Gastroesophageal sphincter (tissue), 4 donors: ENCODE data around the gene ERO1B. TPM values are rescaled to one million over a fixed set of nuclear protein-coding genes. Genes with fewer than 3 reads are reported as not detected.

Source experiments
- ATAC-seq: fragments of 150-250 bp; one replicate; pipeline ENCODE4 v1.9.1; 2016; ENCODE audit warnings: mild to moderate bottlenecking, moderate library complexity
- H3K27ac ChIP-seq, 4 donors: fragments of 200-600 bp; sonication (generic) in 3 of 4; 1 replicate in 3 of 4; 2 replicates in 1 of 4; pipeline ENCODE4 v1.5.1; 2016 to 2019
- H3K27me3 ChIP-seq: fragments of 200-600 bp; sonication (generic); one replicate; pipeline ENCODE4 v1.5.1; 2019
- H3K36me3 ChIP-seq, 2 donors: fragments of 200-600 bp; sonication (generic); one replicate each; pipeline ENCODE4 v1.5.1; 2019; ENCODE audit warnings: control low read depth in 1 of 2
- H3K4me1 ChIP-seq, 3 donors: fragments of 200-600 bp; sonication (generic); 1 replicate in 2 of 3; 2 replicates in 1 of 3; pipeline ENCODE4 v1.5.1; 2016 to 2019; ENCODE audit warnings: control low read depth in 2 of 3
- H3K4me3 ChIP-seq, 2 donors: fragments of 200-600 bp; sonication (generic); one replicate each; pipeline ENCODE4 v1.5.1; 2019; ENCODE audit warnings: mild to moderate bottlenecking in 1 of 2, moderate library complexity in 1 of 2
- H3K9me3 ChIP-seq, 3 donors: fragments of 200-600 bp; sonication (generic); one replicate each; pipeline ENCODE4 v1.5.1; 2017 to 2019; ENCODE audit warnings: control low read depth in 2 of 3
- CTCF ChIP-seq, 4 experiments: fragments of 200-600 bp in 2 of 4; fragments of 450-650 bp in 2 of 4; sonication (generic) in 1 of 4; IDR thresholded peaks; one replicate each; pipeline ENCODE4 v1.5.1; 2017 to 2019; ENCODE audit warnings: antibody characterized with exemption in 4 of 4, mild to moderate bottlenecking in 2 of 4, moderate library complexity in 2 of 4
- EP300 ChIP-seq: sonication (generic); formaldehyde crosslinking; IDR thresholded peaks from one replicate; pipeline ENCODE4 v1.6.1; 2017; ENCODE audit warnings: antibody characterized with exemption, mild to moderate bottlenecking
- POLR2A ChIP-seq, 2 donors: fragments of 450-650 bp; IDR thresholded peaks; one replicate each; pipeline ENCODE4 v1.6.1; 2017; ENCODE audit warnings: antibody characterized with exemption in 2 of 2, mild to moderate bottlenecking in 2 of 2, moderate library complexity in 1 of 2
- POLR2AphosphoS5 ChIP-seq: sonication (generic); formaldehyde crosslinking; IDR thresholded peaks from one replicate; pipeline ENCODE4 v1.6.1; 2017; ENCODE audit warnings: antibody characterized with exemption
- WGBS, 2 donors: methylation state at CpG; one replicate each; pipeline ENCODE4 v1.1.5; 2018; ENCODE audit warnings: low coverage in 1 of 2; 5-methylcytosine and 5-hydroxymethylcytosine counted together
- total RNA-seq, 4 donors: library from RNA; depleted of rRNA; stranded (reverse); fragments of >200 nt; gene quantifications; one replicate each; pipeline ENCODE4 v1.1.0, GENCODE V29; 2016

The ERO1B gene
- total RNA-seq, 4 donors from 2014 or later: 7.3 to 13.5 (median 9.3) TPM

GRCh38 chr1:236258114-236258622 is 23.6 kb downstream of the ERO1B start:
- Histone ChIP-seq H3K27ac (no peak overlapping the region), H3K36me3 (peaks cover 0 to 32% of the 10 kb centered on the region in 2 donors), H3K27me3 (no peaks in the 10 kb centered on the region), H3K4me1 (no peaks in the 10 kb centered on the region), H3K9me3 (peaks cover 0 to 52% (median 0%) of the 10 kb centered on the region in 3 donors), H3K4me3 (no peak overlapping the region)
- ATAC-seq: no peak
- WGBS, 2 donors: 81 to 100% methylated on average over 3 to 4 of the region's 4 CpGs
- TF ChIP-seq POLR2A (IDR thresholded peaks at IDR 0.05) (no peak), POLR2AphosphoS5 (no peak), CTCF (IDR thresholded peaks at IDR 0.05) (no peak), EP300 (no peak)

GRCh38 chr1:236257216-236257615 is 24.5 kb downstream of the ERO1B start:
- ATAC-seq: no peak
- Histone ChIP-seq H3K36me3 (peaks cover 0 to 28% of the 10 kb centered on the region in 2 donors), H3K4me1 (no peaks in the 10 kb centered on the region), H3K27me3 (no peaks in the 10 kb centered on the region), H3K27ac (no peak overlapping the region), H3K9me3 (peaks cover 0 to 47% (median 0%) of the 10 kb centered on the region in 3 donors), H3K4me3 (no peak overlapping the region)
- TF ChIP-seq CTCF (IDR thresholded peaks at IDR 0.05) (no peak), EP300 (no peak), POLR2AphosphoS5 (no peak), POLR2A (IDR thresholded peaks at IDR 0.05) (no peak)

- no peak for TF ChIP-seq POLR2AphosphoS5
- TF ChIP-seq POLR2A (IDR thresholded peaks at IDR 0.05): no peak
- TF ChIP-seq EP300: no peak
- TF ChIP-seq CTCF (IDR thresholded peaks at IDR 0.05): no peak
- no peak for ATAC-seq
- Histone ChIP-seq H3K36me3 (peaks cover 0 to 32% of the 10 kb centered on the region in 2 donors), H3K9me3 (peaks cover 0 to 19% (median 0%) of the 10 kb centered on the region in 3 donors), H3K27me3 (no peaks in the 10 kb centered on the region), H3K4me1 (no peaks in the 10 kb centered on the region), H3K4me3 (no peak overlapping the region), H3K27ac (no peak overlapping the region)
- 73 to 78% methylated on average over 4 of the region's 4 CpGs for WGBS, 2 donors
Measured at GRCh38 chr1:236253918-236254637, 27.7 kb downstream of the ERO1B start.

GRCh38 chr1:236253119-236253518 is 28.6 kb downstream of the ERO1B start:
- TF ChIP-seq POLR2A (IDR thresholded peaks at IDR 0.05) (no peak), EP300 (no peak), CTCF (IDR thresholded peaks at IDR 0.05) (no peak)
- H3K36me3 ChIP-seq: peaks cover 0 to 34% of the 10 kb centered on the region in 2 donors

GRCh38 chr1:236251587-236251986 is 30.2 kb downstream of the ERO1B start:
- Histone ChIP-seq H3K4me1 (no peaks in the 10 kb centered on the region), H3K27me3 (no peaks in the 10 kb centered on the region), H3K27ac (no peak overlapping the region), H3K9me3 (no peaks in the 10 kb centered on the region), H3K4me3 (no peak overlapping the region), H3K36me3 (peaks cover 0 to 38% of the 10 kb centered on the region in 2 donors)
- ATAC-seq: no peak
- 79 to 100% methylated on average over 1 of the region's 1 CpG for WGBS, 2 donors
- TF ChIP-seq CTCF (IDR thresholded peaks at IDR 0.05): no peak
- no peak for TF ChIP-seq EP300
- no peak for TF ChIP-seq POLR2AphosphoS5
- no peak for TF ChIP-seq POLR2A (IDR thresholded peaks at IDR 0.05)

More at GRCh38 chr1:236253119-236253518, 28.6 kb downstream of the ERO1B start:
- no peak for ATAC-seq
- H3K4me1 ChIP-seq: no peaks in the 10 kb centered on the region
- WGBS, 2 donors: 77 to 91% methylated on average over 1 of the region's 1 CpG
- no peak overlapping the region for H3K27ac ChIP-seq
- peaks cover 0 to 10% (median 0%) of the 10 kb centered on the region in 3 donors for H3K9me3 ChIP-seq
- H3K4me3 ChIP-seq: no peak overlapping the region
- no peaks in the 10 kb centered on the region for H3K27me3 ChIP-seq
